IMR-90 (cell line): ENCODE results near the gene VASN. TPM values are rescaled to one million over a fixed set of nuclear protein-coding genes. Genes with fewer than 3 reads are reported as not detected.

Experiments used
- ATAC-seq: fragments of 200-7000 bp; cut with Tn5 transposase; 2 replicates; pipeline ENCODE4 v1.9.1; 2020; ENCODE audit warnings: low read depth, mild to moderate bottlenecking, moderate library complexity
- BruUV-seq: library from RNA; stranded (reverse); fragments of 400-500 nt; replicated peaks from 2 replicates; lab custom pipeline; 2021; lab: Mats Ljungman, UMichigan
- CTCF ChIA-PET: fragments of 300-600 bp; formaldehyde crosslinking; extraction: SDS; loops from one replicate; lab custom pipeline; 2021; ENCODE audit warnings: antibody characterized with exemption; lab: Yijun Ruan, JAX
- POLR2A ChIA-PET: fragments of 300-600 bp; sonication (Branson Sonifier 250); formaldehyde crosslinking; loops from one replicate; lab custom pipeline; 2022; ENCODE audit warnings: antibody characterized with exemption; ENCODE audit not compliant: unreplicated experiment; lab: Charles Lee
- DNase-seq: peaks from one replicate; pipeline ENCODE4 v3.0.0; 2013
- H2AFZ ChIP-seq: replicated peaks from 2 replicates; pipeline ENCODE3; 2013; ENCODE audit warnings: low read length, mild to moderate bottlenecking; ENCODE audit not compliant: poor library complexity
- H2AK5ac ChIP-seq: 2 replicates; pipeline ENCODE4 v1.6.1; 2013; ENCODE audit warnings: low read depth, low read length, inconsistent platforms
- H2AK9ac ChIP-seq: replicated peaks from 2 replicates; pipeline ENCODE3; 2013; ENCODE audit warnings: mild to moderate bottlenecking, low read depth, low read length, moderate library complexity; ENCODE audit not compliant: poor library complexity
- H2BK120ac ChIP-seq: 2 replicates; pipeline ENCODE4 v1.6.1; 2013; ENCODE audit warnings: low read depth, low read length, inconsistent platforms
- H2BK15ac ChIP-seq: 3 replicates; pipeline ENCODE4 v1.6.1; 2013; ENCODE audit warnings: low read depth, low read length, inconsistent platforms
- H2BK20ac ChIP-seq: 2 replicates; pipeline ENCODE4 v1.6.1; 2013; ENCODE audit warnings: low read depth, mild to moderate bottlenecking, inconsistent platforms, low read length, moderate library complexity
- H2BK5ac ChIP-seq: 2 replicates; pipeline ENCODE4 v1.6.1; 2013; ENCODE audit warnings: mild to moderate bottlenecking, low read depth, low read length, inconsistent platforms; ENCODE audit not compliant: poor library complexity, severe bottlenecking
- H3K14ac ChIP-seq: replicated peaks from 2 replicates; pipeline ENCODE4 v1.6.1; 2013; ENCODE audit warnings: low read depth, low read length, inconsistent platforms
- H3K18ac ChIP-seq: 2 replicates; pipeline ENCODE4 v1.6.1; 2013; ENCODE audit warnings: low read depth, low read length, control low read depth
- H3K23ac ChIP-seq: 2 replicates; pipeline ENCODE4 v1.6.1; 2013; ENCODE audit warnings: low read depth, low read length, inconsistent platforms
- H3K27ac ChIP-seq: 2 replicates; pipeline ENCODE4 v1.5.1; 2013; ENCODE audit warnings: mild to moderate bottlenecking, control low read depth, low read length; ENCODE audit not compliant: insufficient read depth
- H3K27me3 ChIP-seq: 2 replicates; pipeline ENCODE4 v1.6.1; 2013; ENCODE audit warnings: low read length; ENCODE audit not compliant: control insufficient read depth, insufficient read depth
- H3K36me3 ChIP-seq: 2 replicates; pipeline ENCODE4 v1.6.1; 2013; ENCODE audit warnings: low read length, mixed read lengths; ENCODE audit not compliant: control insufficient read depth, insufficient read depth
- H3K4ac ChIP-seq: 2 replicates; pipeline ENCODE4 v1.6.1; 2013; ENCODE audit warnings: low read depth, low read length, inconsistent platforms
- H3K4me1 ChIP-seq: 2 replicates; pipeline ENCODE4 v1.6.1; 2013; ENCODE audit warnings: low read length, mixed read lengths; ENCODE audit not compliant: control insufficient read depth, insufficient read depth
- H3K4me2 ChIP-seq: 2 replicates; pipeline ENCODE4 v1.6.1; 2013; ENCODE audit warnings: low read depth, mild to moderate bottlenecking, control low read depth, low read length, moderate library complexity
- H3K4me3 ChIP-seq: 2 replicates; pipeline ENCODE4 v1.5.1; 2013; ENCODE audit warnings: low read depth, mild to moderate bottlenecking, control low read depth, low read length, moderate library complexity; ENCODE audit not compliant: insufficient read depth
- H3K56ac ChIP-seq: 2 replicates; pipeline ENCODE4 v1.6.1; 2013; ENCODE audit warnings: low read length, inconsistent platforms; ENCODE audit not compliant: insufficient read depth; ENCODE audit errors: extremely low read depth
- H3K79me1 ChIP-seq, 2 experiments: 2 replicates each; pipeline ENCODE4 v1.6.1; 2013; ENCODE audit warnings: low read length in 2 of 2, inconsistent platforms in 1 of 2, low read depth in 1 of 2
- H3K9ac ChIP-seq: 2 replicates; pipeline ENCODE4 v1.6.1; 2013; ENCODE audit warnings: low read depth, low read length, control low read depth
- H3K9me1 ChIP-seq: 2 replicates; pipeline ENCODE4 v1.6.1; 2013; ENCODE audit warnings: low read length, inconsistent platforms; ENCODE audit not compliant: insufficient read depth
- H3K9me3 ChIP-seq: 2 replicates; pipeline ENCODE4 v1.6.1; 2013; ENCODE audit warnings: low read length; ENCODE audit not compliant: control insufficient read depth, insufficient read depth
- H4K20me1 ChIP-seq: 2 replicates; pipeline ENCODE4 v1.6.1; 2013; ENCODE audit warnings: low read length, inconsistent platforms; ENCODE audit not compliant: insufficient read depth
- H4K5ac ChIP-seq: 2 replicates; pipeline ENCODE4 v1.6.1; 2013; ENCODE audit warnings: mild to moderate bottlenecking, low read depth, low read length, control low read depth
- H4K8ac ChIP-seq, 2 experiments: 2 replicates each; pipeline ENCODE4 v1.6.1; 2013; ENCODE audit warnings: low read depth in 2 of 2, low read length in 2 of 2, control low read depth in 1 of 2, inconsistent platforms in 1 of 2
- H4K91ac ChIP-seq: 2 replicates; pipeline ENCODE4 v1.6.1; 2013; ENCODE audit warnings: low read depth, low read length, inconsistent platforms; ENCODE audit not compliant: insufficient read depth
- CHD1 ChIP-seq: IDR thresholded peaks from 2 replicates; pipeline ENCODE4 v1.6.1; 2012; ENCODE audit warnings: low read depth, low read length, improper control_type of control experiment
- CTCF ChIP-seq: conservative IDR thresholded peaks from 2 replicates; pipeline ENCODE4 v1.5.1; 2012; ENCODE audit warnings: mild to moderate bottlenecking, low read depth, low read length, improper control_type of control experiment
- ELK1 ChIP-seq: fragments of 150-350 bp; IDR thresholded peaks from 2 replicates; pipeline ENCODE4 v1.6.1; 2016; ENCODE audit warnings: low read depth, mild to moderate bottlenecking, low read length, moderate library complexity, borderline replicate concordance
- FOS ChIP-seq: fragments of 150-350 bp; IDR thresholded peaks from 2 replicates; pipeline ENCODE4 v1.6.1; 2016; ENCODE audit warnings: low read depth, low read length
- MAFK ChIP-seq: IDR thresholded peaks from 2 replicates; pipeline ENCODE4 v1.6.1; 2012; ENCODE audit warnings: low read depth, low read length, improper control_type of control experiment
- MAZ ChIP-seq: IDR thresholded peaks from 2 replicates; pipeline ENCODE4 v1.6.1; 2012; ENCODE audit warnings: low read depth, mild to moderate bottlenecking, low read length, improper control_type of control experiment, moderate library complexity, borderline replicate concordance
- MXI1 ChIP-seq: IDR thresholded peaks from 2 replicates; pipeline ENCODE4 v1.6.1; 2012; ENCODE audit warnings: low read depth, mild to moderate bottlenecking, low read length, moderate library complexity, borderline replicate concordance
- NFE2L2 ChIP-seq: fragments of 150-350 bp; IDR thresholded peaks from 2 replicates; pipeline ENCODE4 v1.6.1; 2016; ENCODE audit warnings: low read depth, mild to moderate bottlenecking, low read length
- POLR2A ChIP-seq: IDR thresholded peaks from 2 replicates; pipeline ENCODE4 v1.6.1; 2012; ENCODE audit warnings: mild to moderate bottlenecking, low read depth, low read length
- RAD21 ChIP-seq: IDR thresholded peaks from 2 replicates; pipeline ENCODE4 v1.6.1; 2012; ENCODE audit warnings: low read length, improper control_type of control experiment
- RCOR1 ChIP-seq: IDR thresholded peaks from 2 replicates; pipeline ENCODE4 v1.6.1; 2012; ENCODE audit warnings: mild to moderate bottlenecking, low read length, improper control_type of control experiment; ENCODE audit not compliant: insufficient replicate concordance
- RFX5 ChIP-seq: IDR thresholded peaks from 2 replicates; pipeline ENCODE4 v1.8.0; 2012; ENCODE audit warnings: low read depth, mild to moderate bottlenecking, low read length, moderate library complexity
- SMC3 ChIP-seq: fragments of 150-350 bp; IDR thresholded peaks from 2 replicates; pipeline ENCODE4 v1.6.1; 2016; ENCODE audit warnings: low read depth, mild to moderate bottlenecking, antibody characterized with exemption, low read length, moderate library complexity
- USF2 ChIP-seq: fragments of 150-350 bp; IDR thresholded peaks from 2 replicates; pipeline ENCODE4 v1.6.1; 2017; ENCODE audit warnings: mild to moderate bottlenecking, antibody characterized with exemption, low read length, low read depth
- WGBS, 2 experiments: methylation state at CpG; one replicate each; pipeline versions ENCODE4 v1.1.5 to v1.1.7; 2013; ENCODE audit warnings: missing lambda C conversion rate in 2 of 2; ENCODE audit not compliant: insufficient read length in 1 of 2; ENCODE audit errors: extremely low coverage in 2 of 2; 5-methylcytosine and 5-hydroxymethylcytosine counted together
- dilution Hi-C: fragments of 300-500 bp; cut with HindIII; formaldehyde crosslinking; loops from one replicate; pipeline ENCODE4 v1.14.3; 2018; ENCODE audit warnings: low sequenced_read_pairs; ENCODE audit not compliant: unreplicated experiment
- in situ Hi-C: fragments of 300-500 bp; cut with MboI; formaldehyde crosslinking; loops from 3 replicates; pipeline ENCODE4 v1.14.3; 2019; ENCODE audit warnings: low sequenced_read_pairs, inconsistent platforms, mixed read lengths
- intact Hi-C: fragments of 100-400 bp; cut with micrococcal nuclease; formaldehyde crosslinking; loops from 2 replicates; pipeline ENCODE4 v1.10.0; 2022
- polyA plus RNA-seq, 3 experiments: library from polyadenylated mRNA; depleted of rRNA; stranded (reverse); fragments of >200 nt; gene quantifications; 2 replicates each; pipeline ENCODE4 v1.2.3, GENCODE V29; 2012; ENCODE audit warnings: low replicate concordance in 1 of 3
- total RNA-seq: library from RNA; depleted of rRNA; stranded (reverse); fragments of >200 nt; gene quantifications from 2 replicates; pipeline ENCODE4 v1.2.3, GENCODE V29; 2012

The VASN gene
- total and polyA plus RNA-seq, 2 of the 4 experiments (the other 2 are of a cell fraction): 9.3 to 87.2 TPM

GRCh38 chr16:4388271-4389021, 16.8 kb downstream of the VASN start:
- intact Hi-C loops (no loop called here), in situ Hi-C loops (no loop called here), dilution Hi-C loops (no loop called here)
- H3K56ac ChIP-seq: 0 out of 2 replicates have a peak overlapping the region, but pooled peaks have one; percentile 3
- peaks cover 24% of the 10 kb centered on the region for H3K9me1 ChIP-seq
- peaks cover 12% of the 10 kb centered on the region for H3K36me3 ChIP-seq
- H4K8ac ChIP-seq: peak overlapping the region; percentile 36 to 74; a peak in 2 of 4 replicates
- DNase-seq (no peak), ATAC-seq (0 out of 2 replicates have a peak, but pooled peaks have one; percentile 5)
- WGBS, 2 experiments: 60% methylated on average over 9 of the region's 19 CpGs; no CpG with 5 or more reads in 1 of the 2 experiments
- peak overlapping the region; percentile 62 for H2BK120ac ChIP-seq
- no peaks in the 10 kb centered on the region for H3K27me3 ChIP-seq
- H3K27ac ChIP-seq: peak overlapping the region; percentile 30; the same call in 1 of the 2 replicates
- H2BK15ac ChIP-seq: no peak overlapping the region
- H3K14ac ChIP-seq: peak overlapping the region; percentile 92
- BruUV-seq: no TSS peak
- 0 out of 2 replicates have a peak overlapping the region, but pooled peaks have one; percentile 16 for H2BK20ac ChIP-seq
- no peak overlapping the region for H3K18ac ChIP-seq
- peaks cover 53% of the 10 kb centered on the region for H3K4me1 ChIP-seq
- peak overlapping the region; percentile 90 for H3K4ac ChIP-seq
- peak overlapping the region; percentile 88 for H4K91ac ChIP-seq
- H4K20me1 ChIP-seq: peaks cover 37% of the 10 kb centered on the region
- POLR2A ChIA-PET: no interaction called here
- 0 out of 2 replicates have a peak overlapping the region, but pooled peaks have one; percentile 79 for H3K23ac ChIP-seq
- H2AK5ac ChIP-seq: peak overlapping the region; percentile 96
- peaks cover 0 to 77% of the 10 kb centered on the region in 2 experiments; a peak in 2 of 4 replicates for H3K79me1 ChIP-seq
- no peak overlapping the region for H4K5ac ChIP-seq
- no peak overlapping the region for H3K9ac ChIP-seq
- peak overlapping the region; percentile 75 for H2AFZ ChIP-seq
- no peaks in the 10 kb centered on the region for H3K9me3 ChIP-seq
- peak overlapping the region; percentile 67 for H2BK5ac ChIP-seq
- H3K4me2 ChIP-seq: no peak overlapping the region
- CTCF ChIA-PET: interaction anchor here (0.9 to 1.2 kb wide), 2 partner anchors 14 to 29 kb away, joined by 3 to 5 read pairs; no protein-coding TSS in a partner anchor
- H3K4me3 ChIP-seq: no peak overlapping the region
- H2AK9ac ChIP-seq: peak overlapping the region; percentile 94
- TF ChIP-seq RCOR1: no peak
- TF ChIP-seq RFX5: no peak
- TF ChIP-seq CTCF: no peak
- no peak for TF ChIP-seq POLR2A
- no peak for TF ChIP-seq USF2
- TF ChIP-seq FOS: no peak
- no peak for TF ChIP-seq MAFK
- TF ChIP-seq RAD21: no peak
- no peak for TF ChIP-seq NFE2L2
- no peak for TF ChIP-seq SMC3
- TF ChIP-seq MAZ: no peak
- TF ChIP-seq CHD1: no peak
- no peak for TF ChIP-seq MXI1
- no peak for TF ChIP-seq ELK1
